GF-D8 (cell line): ENCODE data around the gene CALML3.
"Not testable (repeated sequence)": the region's sequence is repeated elsewhere in the genome, so short reads cannot be mapped to it uniquely, and the experiment has no call there.

Experiments
- DNase-seq: peaks from one replicate; lab custom pipeline; 2025; lab: John Stamatoyannopoulos, UW

The CALML3 gene

GRCh38 chr10:5524641-5525560 lies at the start of gene CALML3:
TSS of gene CALML3 (plus strand) at chr10:5524961. CDS start at chr10:5525086, 125 bp downstream.
- DNase-seq, result no peak

DNA sequence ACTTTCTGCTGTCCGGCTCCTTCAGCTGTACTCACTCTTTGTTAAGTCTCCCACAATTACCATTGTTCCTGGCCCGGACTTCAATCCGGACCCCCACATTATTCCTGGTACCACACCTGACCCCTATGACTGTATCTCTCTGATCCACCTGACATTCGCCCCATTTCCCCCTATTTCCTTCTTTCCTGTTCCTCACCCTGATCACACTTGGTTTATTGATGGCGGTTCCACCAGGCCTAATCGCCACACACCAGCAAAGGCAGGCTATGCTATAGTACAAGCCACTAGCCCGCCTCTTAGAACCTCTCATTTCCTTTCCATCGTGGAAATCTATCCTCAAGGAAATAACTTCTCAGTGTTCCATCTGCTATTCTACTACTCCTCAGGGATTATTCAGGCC lies 49.7 kb upstream of the CALML3 start:
- DNase-seq, result not testable (repeated sequence)

DNA sequence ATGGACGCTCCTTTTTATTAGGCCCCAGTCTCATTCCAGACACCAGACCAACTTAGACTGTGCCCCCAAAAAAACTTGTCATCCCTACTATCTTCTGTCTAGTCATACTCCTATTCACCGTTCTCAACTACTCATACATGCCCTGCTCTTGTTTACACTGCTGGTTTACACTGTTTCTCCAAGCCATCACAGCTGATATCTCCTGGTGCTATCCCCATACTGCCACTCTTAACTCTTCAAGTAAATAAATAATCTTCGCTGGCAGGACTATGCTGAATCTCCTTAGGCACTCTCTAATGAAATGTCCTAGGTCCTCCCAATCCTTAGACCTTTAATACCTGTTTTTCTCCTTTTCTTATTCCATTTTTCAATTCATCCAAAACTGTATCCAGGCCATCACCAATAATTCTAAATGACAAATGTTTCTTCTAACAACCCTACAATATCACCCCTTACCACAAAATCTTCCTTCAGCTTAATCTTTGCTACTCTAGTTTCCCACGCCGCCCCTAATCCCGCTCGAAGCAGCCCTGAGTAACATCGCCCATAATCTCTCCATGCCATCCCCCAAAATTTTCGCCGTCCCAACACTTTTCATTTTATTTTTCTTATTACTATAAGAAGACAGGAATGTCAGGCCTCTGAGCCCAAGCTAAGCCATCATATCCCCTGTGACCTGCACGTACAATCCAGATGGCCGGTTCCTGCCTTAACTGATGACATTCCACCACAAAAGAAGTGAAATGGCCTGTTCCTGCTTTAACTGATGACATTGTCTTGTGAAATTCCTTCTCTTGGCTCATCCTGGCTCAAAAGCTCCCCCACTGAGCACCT lies 48.6 kb upstream of the CALML3 start:
- not testable (repeated sequence) for DNase-seq

DNA sequence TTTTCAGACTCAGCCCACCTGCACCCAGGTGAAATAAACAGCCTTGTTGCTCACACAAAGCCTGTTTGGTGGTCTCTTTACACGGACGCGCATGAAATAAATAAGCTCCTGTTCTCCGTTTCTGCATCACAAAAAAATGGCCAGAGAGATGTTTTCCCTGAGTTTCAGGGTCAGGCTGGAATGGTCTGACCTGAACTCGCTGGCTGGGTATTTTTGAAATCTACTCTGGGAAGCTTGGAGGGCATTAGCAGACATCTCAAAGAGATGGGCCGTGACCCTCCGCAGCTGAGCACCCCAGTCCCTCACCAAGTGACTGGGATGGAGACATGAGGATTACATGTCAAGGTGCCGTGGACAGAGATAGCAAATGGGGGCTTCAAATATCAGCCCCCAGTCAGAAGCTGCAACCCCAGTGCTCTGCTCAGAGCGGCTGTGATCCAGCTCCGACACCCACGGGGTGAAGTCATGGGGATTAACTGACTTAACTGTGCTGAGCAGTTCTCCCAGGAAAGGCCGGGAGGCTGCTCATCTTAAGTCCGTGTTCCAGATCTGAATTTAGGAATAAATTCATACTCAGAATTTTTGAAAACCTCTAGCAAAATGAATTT lies 47.7 kb upstream of the CALML3 start:
- no peak for DNase-seq

DNA sequence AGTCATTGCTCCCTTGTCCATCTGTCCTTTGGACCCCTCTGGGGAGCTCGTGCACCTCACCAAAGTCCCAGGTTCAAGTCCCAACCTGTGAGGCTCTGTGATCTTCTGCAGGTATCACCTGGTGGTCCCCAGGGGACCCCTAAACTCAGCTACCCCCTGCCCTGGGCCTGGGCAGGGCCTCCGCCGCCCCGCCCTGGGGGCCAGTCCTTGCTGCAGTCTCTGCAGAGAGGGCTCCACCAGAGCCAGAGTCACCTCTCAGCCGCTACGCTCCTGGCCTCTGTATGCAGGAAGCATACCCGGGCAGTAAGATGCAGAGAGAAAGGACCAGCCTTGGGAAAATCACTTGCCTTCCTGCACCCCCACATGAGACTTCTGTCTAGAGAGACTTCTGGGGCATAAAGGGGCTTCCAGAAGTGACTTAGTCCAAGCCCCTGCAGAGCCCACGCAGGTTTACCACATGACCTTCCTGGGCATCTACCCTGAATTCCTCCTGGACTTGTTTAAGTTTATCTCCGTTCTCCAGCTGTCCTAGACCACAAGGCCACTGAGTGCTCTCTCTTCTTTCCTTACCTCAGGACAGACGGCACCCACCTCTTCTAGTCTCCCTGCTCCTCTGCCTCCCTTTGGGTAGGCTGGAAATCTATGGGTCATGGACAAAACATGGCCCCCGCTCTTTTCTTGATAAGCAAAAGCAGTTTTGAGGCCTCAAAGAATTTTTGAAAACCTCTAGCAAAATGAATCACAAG lies 46.6 kb upstream of the CALML3 start:
- DNase-seq, result no peak

- DNase-seq, result no peak
These were observed 46.0 kb upstream of the CALML3 start for GRCh38 chr10:5478694-5479305.

- DNase-seq, result no peak
These were observed 45.1 kb upstream of the CALML3 start for GRCh38 chr10:5479481-5480161.

- DNase-seq, result no peak
These were observed 44.4 kb upstream of the CALML3 start for GRCh38 chr10:5480162-5480941.

- DNase-seq, result no peak
These were observed 43.6 kb upstream of the CALML3 start for GRCh38 chr10:5481121-5481520.

DNA sequence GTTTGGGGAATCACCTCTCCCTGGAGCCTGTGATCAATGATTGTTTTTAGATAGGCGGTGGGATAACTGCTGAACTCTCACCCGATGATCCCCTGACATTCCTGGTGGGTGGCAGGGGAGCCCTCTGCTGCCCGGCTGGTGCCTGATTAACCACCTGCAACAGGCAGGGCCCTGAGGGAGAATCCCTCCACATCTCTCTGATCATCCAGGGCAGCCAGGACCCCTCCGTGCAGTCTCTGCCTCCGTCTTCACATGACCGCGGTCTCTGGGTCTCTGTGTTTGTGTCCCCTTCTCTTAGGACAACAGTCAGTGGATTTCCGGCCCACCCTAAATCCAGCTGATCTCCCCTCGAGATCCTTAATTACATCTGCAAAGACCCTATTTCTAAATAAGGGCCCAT lies 42.7 kb upstream of the CALML3 start:
- no peak for DNase-seq

GRCh38 chr10:5484205-5484604 lies 40.6 kb upstream of the CALML3 start:
- no peak for DNase-seq

GRCh38 chr10:5485290-5485689 lies 39.5 kb upstream of the CALML3 start:
- no peak for DNase-seq

DNA sequence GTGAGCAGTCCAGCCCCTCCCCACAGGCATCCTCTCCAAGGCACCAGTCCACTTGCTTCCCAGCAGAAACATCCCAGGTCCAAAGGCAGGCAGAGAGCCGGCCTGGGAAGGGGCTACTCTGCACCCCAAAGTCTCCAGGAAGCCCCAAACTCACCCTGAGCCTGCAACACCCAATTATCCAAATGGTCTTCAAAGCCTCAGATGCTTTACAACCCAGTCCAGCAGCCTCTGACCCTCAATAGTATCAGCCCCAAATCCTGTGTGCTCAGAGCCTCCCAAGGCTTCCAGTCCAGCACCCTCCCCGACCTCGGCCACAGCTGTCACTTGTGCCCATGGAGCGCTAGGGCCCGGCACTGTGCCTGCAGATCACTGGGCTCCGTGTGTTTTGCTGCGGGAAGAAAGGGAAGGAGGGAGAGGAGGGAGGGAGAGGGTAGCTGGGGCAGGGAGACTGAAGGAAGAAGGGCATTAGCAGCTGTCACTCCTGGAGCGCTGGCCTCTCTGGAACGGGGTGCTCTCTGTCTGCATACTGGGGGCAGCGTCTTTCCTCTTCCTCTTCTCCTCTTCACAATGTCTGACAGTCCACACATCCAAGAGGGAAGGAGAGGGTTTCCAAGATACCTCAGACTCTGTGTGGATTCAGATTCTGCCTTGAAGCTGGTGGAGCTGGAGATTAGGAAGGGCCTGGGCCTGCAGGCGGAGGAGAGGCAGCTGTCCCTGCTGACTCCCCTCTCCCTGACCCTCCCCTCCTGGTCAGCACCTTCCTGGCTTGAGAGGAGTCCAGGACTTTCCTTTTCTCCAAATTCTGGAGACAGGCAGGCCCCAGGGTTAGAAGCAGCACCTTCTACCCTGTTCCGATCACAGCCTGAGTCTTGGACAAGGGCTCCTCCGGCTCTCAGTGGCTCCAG lies 38.6 kb upstream of the CALML3 start:
- no peak for DNase-seq

DNA sequence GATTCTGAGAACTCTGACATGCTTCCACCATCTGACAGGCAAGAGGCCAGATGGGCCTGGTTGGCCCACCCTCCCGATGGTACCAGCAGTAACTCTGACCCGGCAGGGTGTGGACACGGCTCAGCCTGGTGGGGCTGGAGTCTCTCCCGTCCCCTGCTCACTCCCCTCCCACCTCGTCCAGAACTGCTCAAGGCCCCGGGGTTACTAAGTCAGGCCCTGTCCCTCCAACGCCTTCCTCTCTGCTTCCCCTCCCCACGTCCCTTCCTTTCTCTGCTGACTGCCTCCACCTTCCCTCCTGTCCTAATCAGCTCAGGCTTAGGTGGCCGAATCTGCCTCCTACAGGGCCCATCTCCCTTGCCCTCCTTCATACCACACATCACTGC lies 37.9 kb upstream of the CALML3 start:
- DNase-seq, result no peak

DNA sequence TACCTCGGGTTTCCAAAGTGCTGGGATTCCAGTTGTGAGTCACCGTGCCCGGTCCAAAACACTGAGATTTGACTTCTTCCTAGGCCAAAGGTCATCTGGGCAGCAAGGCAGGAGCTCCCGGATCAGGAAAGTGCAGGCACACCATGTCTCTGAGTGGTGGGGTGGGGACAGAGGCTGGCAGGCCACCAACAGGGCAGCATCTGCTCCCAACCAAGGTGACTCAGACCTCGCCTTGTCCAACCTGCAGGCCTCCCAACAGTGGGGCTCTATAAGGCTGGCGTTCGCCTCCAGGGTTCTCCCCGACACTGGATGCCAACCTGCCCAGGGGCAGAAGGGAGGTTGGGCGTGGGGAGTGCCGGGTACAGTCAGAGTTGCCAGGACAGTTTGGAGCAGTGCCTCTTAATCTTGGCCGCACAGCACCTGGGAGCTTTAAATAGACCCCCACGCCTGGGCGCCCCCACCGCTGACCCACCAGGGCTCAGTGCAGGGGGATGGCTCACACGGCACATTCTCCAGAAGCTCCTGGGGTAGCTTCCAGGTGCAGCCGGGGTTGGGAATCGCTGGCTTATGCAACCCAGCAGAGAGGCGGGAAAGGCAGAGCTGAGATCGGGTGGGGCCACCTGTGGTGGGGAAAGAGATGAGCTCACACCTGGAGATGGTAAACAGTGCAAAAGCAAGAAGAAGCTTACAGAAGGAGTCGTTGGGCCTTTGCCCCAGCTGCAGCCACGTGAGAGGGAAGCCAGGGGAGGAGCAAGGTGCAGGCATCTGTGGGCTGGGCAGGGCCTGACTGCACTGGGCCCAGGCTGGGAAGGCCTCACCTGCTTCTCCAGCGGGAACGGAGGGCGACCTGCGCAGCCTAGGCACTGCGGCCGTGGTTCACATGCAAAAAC lies 36.2 kb upstream of the CALML3 start:
- DNase-seq, result no peak

DNA sequence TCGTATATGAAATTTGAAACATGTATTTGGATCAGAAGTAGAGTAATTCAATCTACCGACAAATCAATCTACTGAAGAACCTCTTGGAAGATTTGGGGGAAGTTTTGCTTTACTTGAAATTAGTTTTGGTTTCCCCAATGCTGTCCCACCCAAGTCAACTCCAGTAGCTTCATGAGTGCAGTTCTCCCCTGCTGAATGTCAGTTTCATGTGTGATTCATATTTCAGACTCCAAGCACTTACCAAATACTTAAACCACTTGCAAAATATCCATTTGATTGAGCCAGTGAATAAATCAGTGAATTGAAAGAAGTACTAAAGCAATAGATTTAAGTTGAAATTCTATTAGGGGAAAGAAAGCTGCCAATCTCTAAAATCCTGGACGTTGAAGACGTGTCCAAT lies 34.7 kb upstream of the CALML3 start:
- DNase-seq, result no peak

GRCh38 chr10:5490698-5491464 lies 33.9 kb upstream of the CALML3 start:
- peak; percentile 65 for DNase-seq
